GM12892 (cell line): ENCODE results near the gene WDFY2.
A peak's percentile ranks its signal among the peaks of the same experiment; 100 is the strongest.

Experiments used
- DNase-seq: peaks from one replicate; pipeline ENCODE4 v3.0.0; 2011; ENCODE audit not compliant: insufficient read length
- FAIRE-seq: peaks from 2 replicates; lab custom pipeline; 2011; peaks lifted over from hg19 to GRCh38; lab: Jason Lieb, UNC
- POLR2A ChIP-seq: IDR thresholded peaks from 2 replicates; pipeline ENCODE4 v1.6.1; 2011; ENCODE audit warnings: low read depth, low read length, control low read depth
- POLR2AphosphoS5 ChIP-seq: IDR thresholded peaks from 2 replicates; pipeline ENCODE4 v1.6.1; 2011; ENCODE audit warnings: low read depth, low read length, control low read depth
- TAF1 ChIP-seq: IDR thresholded peaks from 2 replicates; pipeline ENCODE4 v1.6.1; 2011; ENCODE audit warnings: low read depth, mild to moderate bottlenecking, control low read depth, low read length, borderline replicate concordance

WDFY2 gene

GRCh38 chr13:51805313-51805712 is 221.1 kb downstream of the WDFY2 start:
- no peak for TF ChIP-seq TAF1
- TF ChIP-seq POLR2AphosphoS5: no peak
- DNase-seq: no peak
- no peak for FAIRE-seq

GRCh38 chr13:51805925-51806324 is 221.7 kb downstream of the WDFY2 start:
- TF ChIP-seq POLR2A (no peak), TAF1 (no peak), POLR2AphosphoS5 (no peak)
- FAIRE-seq: no peak
- DNase-seq: no peak

- no peak for TF ChIP-seq POLR2A
- FAIRE-seq (no peak), DNase-seq (no peak)
Measured at GRCh38 chr13:51806566-51806965, 222.3 kb downstream of the WDFY2 start.

GRCh38 chr13:51807041-51807440 is 222.8 kb downstream of the WDFY2 start:
- FAIRE-seq: no peak

GRCh38 chr13:51808811-51809210 is 224.5 kb downstream of the WDFY2 start:
- TF ChIP-seq TAF1 (no peak), POLR2A (no peak), POLR2AphosphoS5 (no peak)
- FAIRE-seq (no peak), DNase-seq (no peak)

More at GRCh38 chr13:51807041-51807440, 222.8 kb downstream of the WDFY2 start:
- TF ChIP-seq POLR2A (no peak), TAF1 (no peak), POLR2AphosphoS5 (no peak)
- no peak for DNase-seq

GRCh38 chr13:51811046-51811445 is 226.8 kb downstream of the WDFY2 start:
- TF ChIP-seq POLR2AphosphoS5 (no peak), POLR2A (no peak), TAF1 (no peak)
- FAIRE-seq (no peak), DNase-seq (no peak)

- TF ChIP-seq POLR2AphosphoS5 (no peak), TAF1 (no peak), POLR2A (no peak)
- FAIRE-seq (peak; percentile 74), DNase-seq (no peak)
Measured at GRCh38 chr13:51811920-51812451, 227.7 kb downstream of the WDFY2 start.

GRCh38 chr13:51814071-51814470 is 229.8 kb downstream of the WDFY2 start:
- DNase-seq (no peak), FAIRE-seq (no peak)
- TF ChIP-seq POLR2AphosphoS5 (no peak), TAF1 (no peak), POLR2A (no peak)

GRCh38 chr13:51814825-51815650 is 230.8 kb downstream of the WDFY2 start:
- peak; percentile 98 for FAIRE-seq
- peak; percentile 57 for DNase-seq
- no peak for TF ChIP-seq TAF1
- TF ChIP-seq POLR2AphosphoS5: no peak
- no peak for TF ChIP-seq POLR2A

GRCh38 chr13:51815848-51816247 is 231.6 kb downstream of the WDFY2 start:
- TF ChIP-seq TAF1 (no peak), POLR2A (no peak), POLR2AphosphoS5 (no peak)
- no peak for DNase-seq
- no peak for FAIRE-seq

- no peak for FAIRE-seq
- no peak for TF ChIP-seq POLR2AphosphoS5
- TF ChIP-seq POLR2A: no peak
- TF ChIP-seq TAF1: no peak
- no peak for DNase-seq
Measured at GRCh38 chr13:51816604-51817249, 232.5 kb downstream of the WDFY2 start.
